GM19043 (cell line): ENCODE data around the gene CEBPA.

Experiments
- ATAC-seq: cut with Tn5 transposase; IDR thresholded peaks from one replicate; pipeline ENCODE4 v1.9.1; 2021; ENCODE audit warnings: low read depth; ENCODE audit not compliant: unreplicated experiment

CEBPA gene

GRCh38 chr19:33254245-33254824 is 48.0 kb downstream of the CEBPA start:
- ATAC-seq: no peak

- ATAC-seq: no peak
Observed at GRCh38 chr19:33252971-33253370, 49.4 kb downstream of the CEBPA start.

- no peak for ATAC-seq
Observed at GRCh38 chr19:33252418-33252962, 49.8 kb downstream of the CEBPA start.

GRCh38 chr19:33251526-33252090 is 50.7 kb downstream of the CEBPA start:
- no peak for ATAC-seq

GRCh38 chr19:33251076-33251475 is 51.3 kb downstream of the CEBPA start:
- no peak for ATAC-seq

- no peak for ATAC-seq
Observed at GRCh38 chr19:33250500-33250899, 51.8 kb downstream of the CEBPA start.
